HEK293 (cell line): ENCODE results near the gene IL11RA.

Experiments used
- BCL11A ChIP-seq: fragments of 450-650 bp; formaldehyde crosslinking; IDR thresholded peaks from 2 replicates; pipeline ENCODE4 v1.5.1; 2016; ENCODE audit warnings: low read depth, missing biosample characterization, missing genetic modification characterization
- GLIS2 ChIP-seq: fragments of 450-650 bp; formaldehyde crosslinking; IDR thresholded peaks from 2 replicates; pipeline ENCODE4 v1.5.1; 2016; ENCODE audit warnings: missing biosample characterization, missing genetic modification characterization
- TSHZ1 ChIP-seq: fragments of 450-650 bp; formaldehyde crosslinking; IDR thresholded peaks from 2 replicates; pipeline ENCODE4 v1.5.1; 2016; ENCODE audit warnings: missing biosample characterization, missing genetic modification characterization, borderline replicate concordance
- ZNF121 ChIP-seq: fragments of 450-650 bp; formaldehyde crosslinking; IDR thresholded peaks from 2 replicates; pipeline ENCODE4 v1.5.1; 2016; ENCODE audit warnings: missing biosample characterization, missing genetic modification characterization
- ZNF362 ChIP-seq: fragments of 450-650 bp; formaldehyde crosslinking; IDR thresholded peaks from 2 replicates; pipeline ENCODE4 v1.5.1; 2016; ENCODE audit warnings: missing biosample characterization, missing genetic modification characterization
- ZNF433 ChIP-seq: fragments of 450-650 bp; formaldehyde crosslinking; IDR thresholded peaks from 2 replicates; pipeline ENCODE4 v1.5.1; 2016; ENCODE audit warnings: missing biosample characterization, missing genetic modification characterization, low read depth
- ZNF548 ChIP-seq: fragments of 450-650 bp; formaldehyde crosslinking; IDR thresholded peaks from 2 replicates; pipeline ENCODE4 v1.5.1; 2016; ENCODE audit warnings: missing biosample characterization, missing genetic modification characterization
- ZNF549 ChIP-seq: fragments of 450-650 bp; IDR thresholded peaks from 2 replicates; pipeline ENCODE4 v1.5.1; 2018; ENCODE audit warnings: missing biosample characterization, missing genetic modification characterization, mild to moderate bottlenecking, inconsistent platforms, moderate library complexity
- ZNF610 ChIP-seq: fragments of 450-650 bp; formaldehyde crosslinking; IDR thresholded peaks from 2 replicates; pipeline ENCODE4 v1.5.1; 2016; ENCODE audit warnings: missing biosample characterization, missing genetic modification characterization, borderline replicate concordance
- TF ChIP-seq, protein P1 (sequence below): fragments of 450-650 bp; formaldehyde crosslinking; IDR thresholded peaks from 2 replicates; pipeline ENCODE4 v1.5.1; 2016; ENCODE audit warnings: missing biosample characterization, missing genetic modification characterization
- TF ChIP-seq, protein P2 (sequence below): fragments of 450-650 bp; formaldehyde crosslinking; IDR thresholded peaks from 2 replicates; pipeline ENCODE4 v1.5.1; 2016; ENCODE audit warnings: missing biosample characterization, missing genetic modification characterization

DNA sequence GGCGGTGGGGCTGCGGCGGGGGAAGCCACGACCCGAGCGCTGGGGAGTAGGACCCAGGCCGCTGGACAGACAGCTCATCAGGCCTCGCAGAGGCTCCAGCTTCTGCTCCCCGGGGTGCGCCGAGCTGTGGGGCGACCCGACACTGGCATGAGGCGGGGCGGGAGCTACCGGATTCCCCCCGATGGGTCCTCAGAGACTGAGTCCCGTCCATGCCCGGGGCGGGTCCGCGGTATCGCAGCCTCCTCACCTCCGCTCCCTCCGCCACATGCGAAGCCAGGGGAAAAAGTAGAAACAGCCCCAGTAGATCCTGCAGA is 13.0 kb downstream of the IL11RA start:
- TF ChIP-seq, protein P1, sequence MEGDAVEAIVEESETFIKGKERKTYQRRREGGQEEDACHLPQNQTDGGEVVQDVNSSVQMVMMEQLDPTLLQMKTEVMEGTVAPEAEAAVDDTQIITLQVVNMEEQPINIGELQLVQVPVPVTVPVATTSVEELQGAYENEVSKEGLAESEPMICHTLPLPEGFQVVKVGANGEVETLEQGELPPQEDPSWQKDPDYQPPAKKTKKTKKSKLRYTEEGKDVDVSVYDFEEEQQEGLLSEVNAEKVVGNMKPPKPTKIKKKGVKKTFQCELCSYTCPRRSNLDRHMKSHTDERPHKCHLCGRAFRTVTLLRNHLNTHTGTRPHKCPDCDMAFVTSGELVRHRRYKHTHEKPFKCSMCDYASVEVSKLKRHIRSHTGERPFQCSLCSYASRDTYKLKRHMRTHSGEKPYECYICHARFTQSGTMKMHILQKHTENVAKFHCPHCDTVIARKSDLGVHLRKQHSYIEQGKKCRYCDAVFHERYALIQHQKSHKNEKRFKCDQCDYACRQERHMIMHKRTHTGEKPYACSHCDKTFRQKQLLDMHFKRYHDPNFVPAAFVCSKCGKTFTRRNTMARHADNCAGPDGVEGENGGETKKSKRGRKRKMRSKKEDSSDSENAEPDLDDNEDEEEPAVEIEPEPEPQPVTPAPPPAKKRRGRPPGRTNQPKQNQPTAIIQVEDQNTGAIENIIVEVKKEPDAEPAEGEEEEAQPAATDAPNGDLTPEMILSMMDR (tag by site-specific recombination): no peak
- TF ChIP-seq ZNF549 (no peak), ZNF433 (no peak), ZNF548 (tag by site-specific recombination) (no peak), GLIS2 (tag by site-specific recombination) (no peak), ZNF362 (tag by site-specific recombination) (no peak), ZNF610 (tag by site-specific recombination) (no peak), BCL11A (tag by site-specific recombination) (no peak), ZNF121 (no peak), TSHZ1 (tag by site-specific recombination) (no peak)
- TF ChIP-seq, protein P2, sequence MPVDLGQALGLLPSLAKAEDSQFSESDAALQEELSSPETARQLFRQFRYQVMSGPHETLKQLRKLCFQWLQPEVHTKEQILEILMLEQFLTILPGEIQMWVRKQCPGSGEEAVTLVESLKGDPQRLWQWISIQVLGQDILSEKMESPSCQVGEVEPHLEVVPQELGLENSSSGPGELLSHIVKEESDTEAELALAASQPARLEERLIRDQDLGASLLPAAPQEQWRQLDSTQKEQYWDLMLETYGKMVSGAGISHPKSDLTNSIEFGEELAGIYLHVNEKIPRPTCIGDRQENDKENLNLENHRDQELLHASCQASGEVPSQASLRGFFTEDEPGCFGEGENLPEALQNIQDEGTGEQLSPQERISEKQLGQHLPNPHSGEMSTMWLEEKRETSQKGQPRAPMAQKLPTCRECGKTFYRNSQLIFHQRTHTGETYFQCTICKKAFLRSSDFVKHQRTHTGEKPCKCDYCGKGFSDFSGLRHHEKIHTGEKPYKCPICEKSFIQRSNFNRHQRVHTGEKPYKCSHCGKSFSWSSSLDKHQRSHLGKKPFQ (tag by site-specific recombination): no peak
